HepG2 (cell line): ENCODE measurements around the gene PAX7.

ENCODE experiments used
- AGO1 ChIP-seq: fragments of 200-400 bp; formaldehyde crosslinking; IDR thresholded peaks from 2 replicates; pipeline ENCODE4 v1.6.1; 2017; ENCODE audit warnings: mild to moderate bottlenecking, low read depth, low read length, moderate library complexity; ENCODE audit not compliant: poor library complexity, severe bottlenecking
- ATF2 ChIP-seq: sonication (generic); formaldehyde crosslinking; IDR thresholded peaks from 2 replicates; pipeline ENCODE4 v1.4.0; 2020; ENCODE audit warnings: missing genetic modification reagents
- BRD4 ChIP-seq: sonication (generic); formaldehyde crosslinking; IDR thresholded peaks from 2 replicates; pipeline ENCODE4 v1.4.0; 2020; ENCODE audit warnings: missing genetic modification reagents
- CTCF ChIP-seq: sonication (generic); formaldehyde crosslinking; IDR thresholded peaks from 2 replicates; pipeline ENCODE4 v1.5.0; 2020; ENCODE audit warnings: mild to moderate bottlenecking, missing genetic modification reagents, moderate library complexity
- KAT8 ChIP-seq: IDR thresholded peaks from 2 replicates; pipeline ENCODE4 v1.6.1; 2016; ENCODE audit warnings: missing genetic modification reagents, missing compliant biosample characterization
- MAFF ChIP-seq: IDR thresholded peaks from 2 replicates; pipeline ENCODE4 v1.6.1; 2011; ENCODE audit warnings: low read depth, low read length, improper control_type of control experiment
- MTA3 ChIP-seq: sonication (generic); formaldehyde crosslinking; IDR thresholded peaks from 2 replicates; pipeline ENCODE4 v1.4.0; 2020; ENCODE audit warnings: missing genetic modification reagents
- RARG ChIP-seq: sonication (generic); formaldehyde crosslinking; IDR thresholded peaks from 2 replicates; pipeline ENCODE4 v1.4.0; 2020; ENCODE audit warnings: low read depth, mild to moderate bottlenecking, missing genetic modification reagents
- SIX1 ChIP-seq: sonication (generic); formaldehyde crosslinking; IDR thresholded peaks from 2 replicates; pipeline ENCODE4 v1.4.0; 2020; ENCODE audit warnings: missing genetic modification reagents, borderline replicate concordance
- SMAD1 ChIP-seq: sonication (generic); formaldehyde crosslinking; IDR thresholded peaks from 2 replicates; pipeline ENCODE4 v1.4.0; 2020; ENCODE audit warnings: missing genetic modification reagents, low read depth, mild to moderate bottlenecking, borderline replicate concordance
- STAT5B ChIP-seq: sonication (generic); formaldehyde crosslinking; IDR thresholded peaks from 2 replicates; pipeline ENCODE4 v1.4.0; 2020; ENCODE audit warnings: missing genetic modification reagents
- SUZ12 ChIP-seq: fragments of 150-350 bp; IDR thresholded peaks from 2 replicates; pipeline ENCODE4 v1.6.1; 2014; ENCODE audit warnings: low read depth, low read length
- YY1 ChIP-seq: IDR thresholded peaks from 2 replicates; pipeline ENCODE4 v1.6.1; 2011; ENCODE audit warnings: low read length, low read depth, moderate library complexity, mild to moderate bottlenecking; ENCODE audit not compliant: insufficient read depth, insufficient replicate concordance
- ZNF512B ChIP-seq: sonication (generic); formaldehyde crosslinking; IDR thresholded peaks from 2 replicates; pipeline ENCODE4 v1.5.1; 2020; ENCODE audit warnings: missing genetic modification reagents, mild to moderate bottlenecking, borderline replicate concordance

- TF ChIP-seq MTA3 (CRISPR knock-in tag) (no peak), AGO1 (no peak), STAT5B (CRISPR knock-in tag) (no peak), SMAD1 (no peak), CTCF (CRISPR knock-in tag) (no peak), MAFF (no peak), RARG (CRISPR knock-in tag) (no peak), ZNF512B (no peak), SUZ12 (no peak), ATF2 (no peak), KAT8 (CRISPR knock-in tag) (no peak), YY1 (no peak), BRD4 (CRISPR knock-in tag) (no peak), SIX1 (CRISPR knock-in tag) (no peak)
Observed at GRCh38 chr1:18765725-18766124, 135.1 kb downstream of the PAX7 start.
